Measurements from ENCODE around the gene SSBP3. TPM values are rescaled to one million over a fixed set of nuclear protein-coding genes. Genes with fewer than 3 reads are reported as not detected.

Gene SSBP3
- total RNA-seq, 1 donor from 2014 or later = 51.0 TPM

DNA sequence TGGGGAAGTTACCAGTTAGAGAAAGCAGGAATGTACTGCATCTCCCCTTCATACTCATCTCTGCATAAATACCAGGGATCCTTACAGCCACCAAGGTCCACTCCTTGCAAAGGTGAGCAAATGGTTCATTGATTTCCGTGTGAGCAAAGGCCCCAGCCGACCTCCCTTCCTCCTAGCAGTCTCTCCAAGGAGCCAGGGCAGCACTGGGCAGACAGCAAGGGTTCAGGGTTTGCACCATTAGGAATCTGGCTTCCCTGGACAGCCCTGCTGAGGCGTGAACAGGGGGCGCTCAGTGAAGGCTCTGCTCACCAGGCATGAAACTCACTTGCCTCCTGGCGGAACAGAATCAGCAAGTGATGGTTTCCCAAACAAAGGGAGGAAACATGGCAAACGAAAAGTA is 140.5 kb downstream of the SSBP3 start:
- peaks cover 0 to 4% of the 10 kb centered on the region in 2 donors for H3K36me3 ChIP-seq
- H3K27ac ChIP-seq = no peak overlapping the region
- intact Hi-C loops (cut with DNase I) = no loop called here
- TF ChIP-seq, protein P1, sequence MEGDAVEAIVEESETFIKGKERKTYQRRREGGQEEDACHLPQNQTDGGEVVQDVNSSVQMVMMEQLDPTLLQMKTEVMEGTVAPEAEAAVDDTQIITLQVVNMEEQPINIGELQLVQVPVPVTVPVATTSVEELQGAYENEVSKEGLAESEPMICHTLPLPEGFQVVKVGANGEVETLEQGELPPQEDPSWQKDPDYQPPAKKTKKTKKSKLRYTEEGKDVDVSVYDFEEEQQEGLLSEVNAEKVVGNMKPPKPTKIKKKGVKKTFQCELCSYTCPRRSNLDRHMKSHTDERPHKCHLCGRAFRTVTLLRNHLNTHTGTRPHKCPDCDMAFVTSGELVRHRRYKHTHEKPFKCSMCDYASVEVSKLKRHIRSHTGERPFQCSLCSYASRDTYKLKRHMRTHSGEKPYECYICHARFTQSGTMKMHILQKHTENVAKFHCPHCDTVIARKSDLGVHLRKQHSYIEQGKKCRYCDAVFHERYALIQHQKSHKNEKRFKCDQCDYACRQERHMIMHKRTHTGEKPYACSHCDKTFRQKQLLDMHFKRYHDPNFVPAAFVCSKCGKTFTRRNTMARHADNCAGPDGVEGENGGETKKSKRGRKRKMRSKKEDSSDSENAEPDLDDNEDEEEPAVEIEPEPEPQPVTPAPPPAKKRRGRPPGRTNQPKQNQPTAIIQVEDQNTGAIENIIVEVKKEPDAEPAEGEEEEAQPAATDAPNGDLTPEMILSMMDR (IDR thresholded peaks at IDR 0.05) = no peak
- H3K4me3 ChIP-seq = no peak overlapping the region
- no peaks in the 10 kb centered on the region for H3K9me3 ChIP-seq
- no peaks in the 10 kb centered on the region for H3K27me3 ChIP-seq
- DNase-seq (ENCODE audit: low spot score in 2 of 2) = no peak
- no peaks in the 10 kb centered on the region for H3K4me1 ChIP-seq

DNA sequence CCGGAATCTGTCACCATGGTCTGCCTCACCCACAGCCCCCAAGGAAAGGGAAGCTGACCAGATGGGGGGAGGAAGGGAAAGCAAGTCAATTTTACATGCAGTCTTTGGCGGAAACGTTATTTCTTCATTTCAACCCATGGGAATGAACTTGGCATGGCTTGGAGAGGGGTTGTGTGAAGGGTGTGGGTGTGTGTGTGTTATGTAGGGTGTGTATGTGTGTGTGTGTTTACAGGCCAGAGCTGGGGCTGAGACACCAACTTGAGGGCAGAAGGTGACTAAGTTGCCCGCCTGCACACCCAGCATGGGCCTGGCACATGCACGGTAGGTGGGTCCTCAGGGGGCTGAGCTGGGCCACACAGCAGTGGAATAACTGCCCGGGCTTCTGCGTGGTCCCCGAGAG is 141.1 kb downstream of the SSBP3 start:
- H3K4me1 ChIP-seq = no peaks in the 10 kb centered on the region
- no peaks in the 10 kb centered on the region for H3K27me3 ChIP-seq
- H3K27ac ChIP-seq = no peak overlapping the region
- H3K4me3 ChIP-seq = no peak overlapping the region
- peaks cover 0 to 4% of the 10 kb centered on the region in 2 donors for H3K36me3 ChIP-seq
- TF ChIP-seq, protein P1 (IDR thresholded peaks at IDR 0.05) = no peak
- intact Hi-C loops (cut with DNase I) = no loop called here
- no peaks in the 10 kb centered on the region for H3K9me3 ChIP-seq
- no peak for DNase-seq (ENCODE audit: low spot score in 2 of 2)

GRCh38 chr1:54263601-54264226 is 142.5 kb downstream of the SSBP3 start:
- DNase-seq (ENCODE audit: low spot score in 2 of 2) = no peak
- Histone ChIP-seq H3K4me3 (no peak overlapping the region), H3K36me3 (peaks cover 0 to 4% of the 10 kb centered on the region in 2 donors), H3K9me3 (no peaks in the 10 kb centered on the region), H3K4me1 (no peaks in the 10 kb centered on the region), H3K27me3 (no peaks in the 10 kb centered on the region), H3K27ac (no peak overlapping the region)
- TF ChIP-seq, protein P1 (IDR thresholded peaks at IDR 0.05) = no peak
- intact Hi-C loops (cut with DNase I) = no loop called here

GRCh38 chr1:54262244-54262643 is 143.9 kb downstream of the SSBP3 start:
- TF ChIP-seq, protein P1 (IDR thresholded peaks at IDR 0.05) = no peak
- Histone ChIP-seq H3K27me3 (no peaks in the 10 kb centered on the region), H3K4me3 (no peak overlapping the region), H3K4me1 (no peaks in the 10 kb centered on the region), H3K27ac (no peak overlapping the region), H3K9me3 (no peaks in the 10 kb centered on the region), H3K36me3 (peaks cover 0 to 7% of the 10 kb centered on the region in 2 donors)
- no peak for DNase-seq (ENCODE audit: low spot score in 2 of 2)
- intact Hi-C loops (cut with DNase I) = no loop called here

- Histone ChIP-seq H3K9me3 (no peaks in the 10 kb centered on the region), H3K4me1 (no peaks in the 10 kb centered on the region), H3K27me3 (no peaks in the 10 kb centered on the region), H3K27ac (no peak overlapping the region), H3K36me3 (peaks cover 0 to 12% of the 10 kb centered on the region in 2 donors), H3K4me3 (no peak overlapping the region)
- no peak for DNase-seq (ENCODE audit: low spot score in 2 of 2)
- intact Hi-C loops (cut with DNase I) = no loop called here
- TF ChIP-seq, protein P1 (IDR thresholded peaks at IDR 0.05) = no peak
Observed at GRCh38 chr1:54260810-54261209, 145.4 kb downstream of the SSBP3 start.
